Spleen (tissue), 7 donors: ENCODE results near the gene TUBA3E.
A peak's percentile ranks its signal among the peaks of the same experiment; 100 is the strongest.
"Not testable (repeated sequence)": the region's sequence is repeated elsewhere in the genome, so short reads cannot be mapped to it uniquely, and the experiment has no call there.

Experiments used
- POLR2A ChIP-seq, 3 donors: fragments of 450-650 bp; IDR thresholded peaks; one replicate each; pipeline ENCODE4 v1.5.1; 2017; ENCODE audit warnings: antibody characterized with exemption in 3 of 3, mild to moderate bottlenecking in 1 of 3
- POLR2AphosphoS5 ChIP-seq, 3 donors: sonication (generic); formaldehyde crosslinking; IDR thresholded peaks; one replicate each; pipeline ENCODE4 v1.5.1; 2017; ENCODE audit warnings: antibody characterized with exemption in 3 of 3
- TF ChIP-seq, protein P1 (sequence below), 11 experiments: fragments of 200-600 bp in 7 of 11; fragments of 450-650 bp in 4 of 11; sonication (generic) in 4 of 11; IDR thresholded peaks in 8 of 11; conservative IDR thresholded peaks in 3 of 11; 1 replicate in 7 of 11; 2 replicates in 4 of 11; pipeline versions ENCODE4 v1.4.0 to v1.8.0; 2016 to 2021; ENCODE audit warnings: antibody characterized with exemption in 11 of 11, inconsistent platforms in 4 of 11, mild to moderate bottlenecking in 1 of 11
- donor health status: DM: no; HTN: no; CAD: no; lungs with moderate emphysema.
- donor health status: DM: no; HTN: no; CAD: no.
- donor health status: DM: no; HTN: no; CAD: no.

DNA sequence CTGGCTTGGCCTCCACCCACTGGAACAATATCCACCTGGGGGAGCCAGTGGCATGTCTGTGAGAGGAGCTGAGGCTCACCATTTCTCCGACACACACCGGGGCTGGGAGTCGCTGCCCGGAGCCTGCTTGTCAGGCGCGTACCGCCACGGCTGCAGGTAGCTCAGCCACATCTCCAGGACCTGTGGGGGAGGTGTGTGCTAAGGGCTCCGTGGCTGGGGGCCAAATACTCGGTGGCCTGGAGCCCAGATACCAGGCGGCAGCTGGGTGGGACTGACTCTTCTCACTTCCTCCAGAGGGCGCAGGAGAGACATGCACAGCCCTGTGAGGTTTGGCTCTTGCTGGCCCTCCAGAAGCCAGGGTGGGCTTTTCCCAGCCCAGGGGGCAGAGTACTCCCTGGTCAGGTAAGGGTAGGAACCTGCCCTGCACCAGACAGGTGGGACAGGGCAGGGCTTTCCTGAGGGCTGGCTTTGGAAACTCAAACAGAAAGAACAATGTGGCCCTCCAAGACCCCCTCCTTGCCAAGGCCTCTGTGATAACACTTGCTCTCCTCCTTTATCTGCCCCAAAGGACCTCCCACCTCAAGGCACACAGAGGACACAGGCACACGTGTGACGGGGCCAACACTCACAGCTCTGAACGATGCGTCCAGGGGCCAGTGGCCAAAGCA is 42.1 kb downstream of the TUBA3E start:
- TF ChIP-seq, protein P1, sequence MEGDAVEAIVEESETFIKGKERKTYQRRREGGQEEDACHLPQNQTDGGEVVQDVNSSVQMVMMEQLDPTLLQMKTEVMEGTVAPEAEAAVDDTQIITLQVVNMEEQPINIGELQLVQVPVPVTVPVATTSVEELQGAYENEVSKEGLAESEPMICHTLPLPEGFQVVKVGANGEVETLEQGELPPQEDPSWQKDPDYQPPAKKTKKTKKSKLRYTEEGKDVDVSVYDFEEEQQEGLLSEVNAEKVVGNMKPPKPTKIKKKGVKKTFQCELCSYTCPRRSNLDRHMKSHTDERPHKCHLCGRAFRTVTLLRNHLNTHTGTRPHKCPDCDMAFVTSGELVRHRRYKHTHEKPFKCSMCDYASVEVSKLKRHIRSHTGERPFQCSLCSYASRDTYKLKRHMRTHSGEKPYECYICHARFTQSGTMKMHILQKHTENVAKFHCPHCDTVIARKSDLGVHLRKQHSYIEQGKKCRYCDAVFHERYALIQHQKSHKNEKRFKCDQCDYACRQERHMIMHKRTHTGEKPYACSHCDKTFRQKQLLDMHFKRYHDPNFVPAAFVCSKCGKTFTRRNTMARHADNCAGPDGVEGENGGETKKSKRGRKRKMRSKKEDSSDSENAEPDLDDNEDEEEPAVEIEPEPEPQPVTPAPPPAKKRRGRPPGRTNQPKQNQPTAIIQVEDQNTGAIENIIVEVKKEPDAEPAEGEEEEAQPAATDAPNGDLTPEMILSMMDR (IDR thresholded peaks at IDR 0.05 in 8 of 11, conservative IDR thresholded peaks at IDR 0.05 in 3 of 11): peak in 8 of 11 experiments; percentile 17 to 59 (median 42)
- TF ChIP-seq POLR2AphosphoS5 (IDR thresholded peaks at IDR 0.05): peak in 1 of 3 donors; percentile 29
- not testable (repeated sequence) for TF ChIP-seq POLR2A (IDR thresholded peaks at IDR 0.05)
